IMR-90 (cell line): ENCODE data around the gene PZP. TPM values are rescaled to one million over a fixed set of nuclear protein-coding genes. Genes with fewer than 3 reads are reported as not detected.

Experiments
- ATAC-seq: fragments of 200-7000 bp; cut with Tn5 transposase; 2 replicates; pipeline ENCODE4 v1.9.1; 2020; ENCODE audit warnings: low read depth, mild to moderate bottlenecking, moderate library complexity
- BruUV-seq: library from RNA; stranded (reverse); fragments of 400-500 nt; replicated peaks from 2 replicates; lab custom pipeline; 2021; lab: Mats Ljungman, UMichigan
- CTCF ChIA-PET: fragments of 300-600 bp; formaldehyde crosslinking; extraction: SDS; loops from one replicate; lab custom pipeline; 2021; ENCODE audit warnings: antibody characterized with exemption; lab: Yijun Ruan, JAX
- POLR2A ChIA-PET: fragments of 300-600 bp; sonication (Branson Sonifier 250); formaldehyde crosslinking; loops from one replicate; lab custom pipeline; 2022; ENCODE audit warnings: antibody characterized with exemption; ENCODE audit not compliant: unreplicated experiment; lab: Charles Lee
- DNase-seq: peaks from one replicate; pipeline ENCODE4 v3.0.0; 2013
- H2AFZ ChIP-seq: replicated peaks from 2 replicates; pipeline ENCODE3; 2013; ENCODE audit warnings: low read length, mild to moderate bottlenecking; ENCODE audit not compliant: poor library complexity
- H2AK5ac ChIP-seq: 2 replicates; pipeline ENCODE4 v1.6.1; 2013; ENCODE audit warnings: low read depth, low read length, inconsistent platforms
- H2AK9ac ChIP-seq: replicated peaks from 2 replicates; pipeline ENCODE3; 2013; ENCODE audit warnings: mild to moderate bottlenecking, low read depth, low read length, moderate library complexity; ENCODE audit not compliant: poor library complexity
- H2BK120ac ChIP-seq: 2 replicates; pipeline ENCODE4 v1.6.1; 2013; ENCODE audit warnings: low read depth, low read length, inconsistent platforms
- H2BK15ac ChIP-seq: 3 replicates; pipeline ENCODE4 v1.6.1; 2013; ENCODE audit warnings: low read depth, low read length, inconsistent platforms
- H2BK20ac ChIP-seq: 2 replicates; pipeline ENCODE4 v1.6.1; 2013; ENCODE audit warnings: low read depth, mild to moderate bottlenecking, inconsistent platforms, low read length, moderate library complexity
- H2BK5ac ChIP-seq: 2 replicates; pipeline ENCODE4 v1.6.1; 2013; ENCODE audit warnings: mild to moderate bottlenecking, low read depth, low read length, inconsistent platforms; ENCODE audit not compliant: poor library complexity, severe bottlenecking
- H3K14ac ChIP-seq: replicated peaks from 2 replicates; pipeline ENCODE4 v1.6.1; 2013; ENCODE audit warnings: low read depth, low read length, inconsistent platforms
- H3K18ac ChIP-seq: 2 replicates; pipeline ENCODE4 v1.6.1; 2013; ENCODE audit warnings: low read depth, low read length, control low read depth
- H3K23ac ChIP-seq: 2 replicates; pipeline ENCODE4 v1.6.1; 2013; ENCODE audit warnings: low read depth, low read length, inconsistent platforms
- H3K27ac ChIP-seq: 2 replicates; pipeline ENCODE4 v1.5.1; 2013; ENCODE audit warnings: mild to moderate bottlenecking, control low read depth, low read length; ENCODE audit not compliant: insufficient read depth
- H3K27me3 ChIP-seq: 2 replicates; pipeline ENCODE4 v1.6.1; 2013; ENCODE audit warnings: low read length; ENCODE audit not compliant: control insufficient read depth, insufficient read depth
- H3K36me3 ChIP-seq: 2 replicates; pipeline ENCODE4 v1.6.1; 2013; ENCODE audit warnings: low read length, mixed read lengths; ENCODE audit not compliant: control insufficient read depth, insufficient read depth
- H3K4ac ChIP-seq: 2 replicates; pipeline ENCODE4 v1.6.1; 2013; ENCODE audit warnings: low read depth, low read length, inconsistent platforms
- H3K4me1 ChIP-seq: 2 replicates; pipeline ENCODE4 v1.6.1; 2013; ENCODE audit warnings: low read length, mixed read lengths; ENCODE audit not compliant: control insufficient read depth, insufficient read depth
- H3K4me2 ChIP-seq: 2 replicates; pipeline ENCODE4 v1.6.1; 2013; ENCODE audit warnings: low read depth, mild to moderate bottlenecking, control low read depth, low read length, moderate library complexity
- H3K4me3 ChIP-seq: 2 replicates; pipeline ENCODE4 v1.5.1; 2013; ENCODE audit warnings: low read depth, mild to moderate bottlenecking, control low read depth, low read length, moderate library complexity; ENCODE audit not compliant: insufficient read depth
- H3K56ac ChIP-seq: 2 replicates; pipeline ENCODE4 v1.6.1; 2013; ENCODE audit warnings: low read length, inconsistent platforms; ENCODE audit not compliant: insufficient read depth; ENCODE audit errors: extremely low read depth
- H3K79me1 ChIP-seq, 2 experiments: 2 replicates each; pipeline ENCODE4 v1.6.1; 2013; ENCODE audit warnings: low read length in 2 of 2, inconsistent platforms in 1 of 2, low read depth in 1 of 2
- H3K9ac ChIP-seq: 2 replicates; pipeline ENCODE4 v1.6.1; 2013; ENCODE audit warnings: low read depth, low read length, control low read depth
- H3K9me1 ChIP-seq: 2 replicates; pipeline ENCODE4 v1.6.1; 2013; ENCODE audit warnings: low read length, inconsistent platforms; ENCODE audit not compliant: insufficient read depth
- H3K9me3 ChIP-seq: 2 replicates; pipeline ENCODE4 v1.6.1; 2013; ENCODE audit warnings: low read length; ENCODE audit not compliant: control insufficient read depth, insufficient read depth
- H4K20me1 ChIP-seq: 2 replicates; pipeline ENCODE4 v1.6.1; 2013; ENCODE audit warnings: low read length, inconsistent platforms; ENCODE audit not compliant: insufficient read depth
- H4K5ac ChIP-seq: 2 replicates; pipeline ENCODE4 v1.6.1; 2013; ENCODE audit warnings: mild to moderate bottlenecking, low read depth, low read length, control low read depth
- H4K8ac ChIP-seq, 2 experiments: 2 replicates each; pipeline ENCODE4 v1.6.1; 2013; ENCODE audit warnings: low read depth in 2 of 2, low read length in 2 of 2, control low read depth in 1 of 2, inconsistent platforms in 1 of 2
- H4K91ac ChIP-seq: 2 replicates; pipeline ENCODE4 v1.6.1; 2013; ENCODE audit warnings: low read depth, low read length, inconsistent platforms; ENCODE audit not compliant: insufficient read depth
- BHLHE40 ChIP-seq: fragments of 150-350 bp; IDR thresholded peaks from 2 replicates; pipeline ENCODE4 v1.6.1; 2016; ENCODE audit warnings: mild to moderate bottlenecking, low read depth, low read length
- CEBPB ChIP-seq: IDR thresholded peaks from 2 replicates; pipeline ENCODE4 v1.6.1; 2012; ENCODE audit warnings: low read depth, low read length, improper control_type of control experiment
- CHD1 ChIP-seq: IDR thresholded peaks from 2 replicates; pipeline ENCODE4 v1.6.1; 2012; ENCODE audit warnings: low read depth, low read length, improper control_type of control experiment
- CTCF ChIP-seq: conservative IDR thresholded peaks from 2 replicates; pipeline ENCODE4 v1.5.1; 2012; ENCODE audit warnings: mild to moderate bottlenecking, low read depth, low read length, improper control_type of control experiment
- ELK1 ChIP-seq: fragments of 150-350 bp; IDR thresholded peaks from 2 replicates; pipeline ENCODE4 v1.6.1; 2016; ENCODE audit warnings: low read depth, mild to moderate bottlenecking, low read length, moderate library complexity, borderline replicate concordance
- FOS ChIP-seq: fragments of 150-350 bp; IDR thresholded peaks from 2 replicates; pipeline ENCODE4 v1.6.1; 2016; ENCODE audit warnings: low read depth, low read length
- MAFK ChIP-seq: IDR thresholded peaks from 2 replicates; pipeline ENCODE4 v1.6.1; 2012; ENCODE audit warnings: low read depth, low read length, improper control_type of control experiment
- MAZ ChIP-seq: IDR thresholded peaks from 2 replicates; pipeline ENCODE4 v1.6.1; 2012; ENCODE audit warnings: low read depth, mild to moderate bottlenecking, low read length, improper control_type of control experiment, moderate library complexity, borderline replicate concordance
- MXI1 ChIP-seq: IDR thresholded peaks from 2 replicates; pipeline ENCODE4 v1.6.1; 2012; ENCODE audit warnings: low read depth, mild to moderate bottlenecking, low read length, moderate library complexity, borderline replicate concordance
- NFE2L2 ChIP-seq: fragments of 150-350 bp; IDR thresholded peaks from 2 replicates; pipeline ENCODE4 v1.6.1; 2016; ENCODE audit warnings: low read depth, mild to moderate bottlenecking, low read length
- POLR2A ChIP-seq: IDR thresholded peaks from 2 replicates; pipeline ENCODE4 v1.6.1; 2012; ENCODE audit warnings: mild to moderate bottlenecking, low read depth, low read length
- RAD21 ChIP-seq: IDR thresholded peaks from 2 replicates; pipeline ENCODE4 v1.6.1; 2012; ENCODE audit warnings: low read length, improper control_type of control experiment
- RCOR1 ChIP-seq: IDR thresholded peaks from 2 replicates; pipeline ENCODE4 v1.6.1; 2012; ENCODE audit warnings: mild to moderate bottlenecking, low read length, improper control_type of control experiment; ENCODE audit not compliant: insufficient replicate concordance
- RFX5 ChIP-seq: IDR thresholded peaks from 2 replicates; pipeline ENCODE4 v1.8.0; 2012; ENCODE audit warnings: low read depth, mild to moderate bottlenecking, low read length, moderate library complexity
- SMC3 ChIP-seq: fragments of 150-350 bp; IDR thresholded peaks from 2 replicates; pipeline ENCODE4 v1.6.1; 2016; ENCODE audit warnings: low read depth, mild to moderate bottlenecking, antibody characterized with exemption, low read length, moderate library complexity
- USF2 ChIP-seq: fragments of 150-350 bp; IDR thresholded peaks from 2 replicates; pipeline ENCODE4 v1.6.1; 2017; ENCODE audit warnings: mild to moderate bottlenecking, antibody characterized with exemption, low read length, low read depth
- WGBS, 2 experiments: methylation state at CpG; one replicate each; pipeline versions ENCODE4 v1.1.5 to v1.1.7; 2013; ENCODE audit warnings: missing lambda C conversion rate in 2 of 2; ENCODE audit not compliant: insufficient read length in 1 of 2; ENCODE audit errors: extremely low coverage in 2 of 2; 5-methylcytosine and 5-hydroxymethylcytosine counted together
- dilution Hi-C: fragments of 300-500 bp; cut with HindIII; formaldehyde crosslinking; loops from one replicate; pipeline ENCODE4 v1.14.3; 2018; ENCODE audit warnings: low sequenced_read_pairs; ENCODE audit not compliant: unreplicated experiment
- in situ Hi-C: fragments of 300-500 bp; cut with MboI; formaldehyde crosslinking; loops from 3 replicates; pipeline ENCODE4 v1.14.3; 2019; ENCODE audit warnings: low sequenced_read_pairs, inconsistent platforms, mixed read lengths
- intact Hi-C: fragments of 100-400 bp; cut with micrococcal nuclease; formaldehyde crosslinking; loops from 2 replicates; pipeline ENCODE4 v1.10.0; 2022
- polyA plus RNA-seq, 3 experiments: library from polyadenylated mRNA; depleted of rRNA; stranded (reverse); fragments of >200 nt; gene quantifications; 2 replicates each; pipeline ENCODE4 v1.2.3, GENCODE V29; 2012; ENCODE audit warnings: low replicate concordance in 1 of 3
- total RNA-seq: library from RNA; depleted of rRNA; stranded (reverse); fragments of >200 nt; gene quantifications from 2 replicates; pipeline ENCODE4 v1.2.3, GENCODE V29; 2012

PZP gene
- total and polyA plus RNA-seq, 2 of the 4 experiments (the other 2 are of a cell fraction) = not detected

- H2BK20ac ChIP-seq = no peak overlapping the region
- no peak overlapping the region for H3K27ac ChIP-seq
- no peak overlapping the region for H4K5ac ChIP-seq
- WGBS, 2 experiments = 91% methylated on average over 17 of the region's 21 CpGs; no CpG with 5 or more reads in 1 of the 2 experiments
- no peaks in the 10 kb centered on the region for H3K79me1 ChIP-seq
- TF ChIP-seq RCOR1 (no peak), MAZ (no peak), FOS (no peak), USF2 (no peak), CHD1 (no peak), RFX5 (no peak), ELK1 (no peak), POLR2A (no peak), CTCF (no peak), SMC3 (no peak), NFE2L2 (no peak), RAD21 (no peak), BHLHE40 (no peak), MXI1 (no peak), MAFK (no peak), CEBPB (no peak)
- in situ Hi-C loops (no loop called here), dilution Hi-C loops (no loop called here), intact Hi-C loops (no loop called here)
- no peak overlapping the region for H3K23ac ChIP-seq
- H2AK5ac ChIP-seq = no peak overlapping the region
- no peak overlapping the region for H2BK120ac ChIP-seq
- H3K4ac ChIP-seq = no peak overlapping the region
- no peak overlapping the region for H3K56ac ChIP-seq
- no peak overlapping the region for H3K9ac ChIP-seq
- no peak for ATAC-seq
- H3K36me3 ChIP-seq = no peaks in the 10 kb centered on the region
- H2BK5ac ChIP-seq = no peak overlapping the region
- BruUV-seq = no TSS peak
- H3K4me1 ChIP-seq = peaks cover 7% of the 10 kb centered on the region; the same call in 1 of the 2 replicates
- H2AK9ac ChIP-seq = no peak overlapping the region
- DNase-seq = no peak
- H3K27me3 ChIP-seq = peaks cover 3% of the 10 kb centered on the region; the same call in 1 of the 2 replicates
- CTCF ChIA-PET = no interaction called here
- peaks cover 3% of the 10 kb centered on the region; the same call in 1 of the 2 replicates for H3K9me3 ChIP-seq
- H2BK15ac ChIP-seq = no peak overlapping the region
- H2AFZ ChIP-seq = no peak overlapping the region
- no peak overlapping the region for H3K14ac ChIP-seq
- H3K4me3 ChIP-seq = no peak overlapping the region
- H3K4me2 ChIP-seq = no peak overlapping the region
- no peaks in the 10 kb centered on the region for H3K9me1 ChIP-seq
- H4K8ac ChIP-seq = no peak overlapping the region
- H4K20me1 ChIP-seq = no peaks in the 10 kb centered on the region
- no peak overlapping the region for H4K91ac ChIP-seq
- H3K18ac ChIP-seq = no peak overlapping the region
- POLR2A ChIA-PET = no interaction called here
These were observed 80.7 kb downstream of the PZP start for GRCh38 chr12:9127484-9127883.
